GM21381 (cell line): ENCODE measurements around the gene SYNJ2.
"Not testable (repeated sequence)": the region's sequence is repeated elsewhere in the genome, so short reads cannot be mapped to it uniquely, and the experiment has no call there.

Experiments used
- ATAC-seq: cut with Tn5 transposase; IDR thresholded peaks from one replicate; pipeline ENCODE4 v1.9.1; 2021; ENCODE audit warnings: mild to moderate bottlenecking, moderate library complexity; ENCODE audit not compliant: unreplicated experiment

The SYNJ2 gene, protein sequence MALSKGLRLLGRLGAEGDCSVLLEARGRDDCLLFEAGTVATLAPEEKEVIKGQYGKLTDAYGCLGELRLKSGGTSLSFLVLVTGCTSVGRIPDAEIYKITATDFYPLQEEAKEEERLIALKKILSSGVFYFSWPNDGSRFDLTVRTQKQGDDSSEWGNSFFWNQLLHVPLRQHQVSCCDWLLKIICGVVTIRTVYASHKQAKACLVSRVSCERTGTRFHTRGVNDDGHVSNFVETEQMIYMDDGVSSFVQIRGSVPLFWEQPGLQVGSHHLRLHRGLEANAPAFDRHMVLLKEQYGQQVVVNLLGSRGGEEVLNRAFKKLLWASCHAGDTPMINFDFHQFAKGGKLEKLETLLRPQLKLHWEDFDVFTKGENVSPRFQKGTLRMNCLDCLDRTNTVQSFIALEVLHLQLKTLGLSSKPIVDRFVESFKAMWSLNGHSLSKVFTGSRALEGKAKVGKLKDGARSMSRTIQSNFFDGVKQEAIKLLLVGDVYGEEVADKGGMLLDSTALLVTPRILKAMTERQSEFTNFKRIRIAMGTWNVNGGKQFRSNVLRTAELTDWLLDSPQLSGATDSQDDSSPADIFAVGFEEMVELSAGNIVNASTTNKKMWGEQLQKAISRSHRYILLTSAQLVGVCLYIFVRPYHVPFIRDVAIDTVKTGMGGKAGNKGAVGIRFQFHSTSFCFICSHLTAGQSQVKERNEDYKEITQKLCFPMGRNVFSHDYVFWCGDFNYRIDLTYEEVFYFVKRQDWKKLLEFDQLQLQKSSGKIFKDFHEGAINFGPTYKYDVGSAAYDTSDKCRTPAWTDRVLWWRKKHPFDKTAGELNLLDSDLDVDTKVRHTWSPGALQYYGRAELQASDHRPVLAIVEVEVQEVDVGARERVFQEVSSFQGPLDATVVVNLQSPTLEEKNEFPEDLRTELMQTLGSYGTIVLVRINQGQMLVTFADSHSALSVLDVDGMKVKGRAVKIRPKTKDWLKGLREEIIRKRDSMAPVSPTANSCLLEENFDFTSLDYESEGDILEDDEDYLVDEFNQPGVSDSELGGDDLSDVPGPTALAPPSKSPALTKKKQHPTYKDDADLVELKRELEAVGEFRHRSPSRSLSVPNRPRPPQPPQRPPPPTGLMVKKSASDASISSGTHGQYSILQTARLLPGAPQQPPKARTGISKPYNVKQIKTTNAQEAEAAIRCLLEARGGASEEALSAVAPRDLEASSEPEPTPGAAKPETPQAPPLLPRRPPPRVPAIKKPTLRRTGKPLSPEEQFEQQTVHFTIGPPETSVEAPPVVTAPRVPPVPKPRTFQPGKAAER (N-terminal part only)

GRCh38 chr6:157981395-157982101 is at the start of gene SYNJ2:
Gene SYNJ2 (plus strand): TSS chr6:157981863. CDS start chr6:157981962, 99 bp downstream.
- ATAC-seq, result peak; percentile 78

- ATAC-seq, result no peak
Measured at GRCh38 chr6:157935786-157936185, 45.9 kb upstream of the SYNJ2 start.

- ATAC-seq, result no peak
Measured at GRCh38 chr6:157937318-157937717, 44.3 kb upstream of the SYNJ2 start.

DNA sequence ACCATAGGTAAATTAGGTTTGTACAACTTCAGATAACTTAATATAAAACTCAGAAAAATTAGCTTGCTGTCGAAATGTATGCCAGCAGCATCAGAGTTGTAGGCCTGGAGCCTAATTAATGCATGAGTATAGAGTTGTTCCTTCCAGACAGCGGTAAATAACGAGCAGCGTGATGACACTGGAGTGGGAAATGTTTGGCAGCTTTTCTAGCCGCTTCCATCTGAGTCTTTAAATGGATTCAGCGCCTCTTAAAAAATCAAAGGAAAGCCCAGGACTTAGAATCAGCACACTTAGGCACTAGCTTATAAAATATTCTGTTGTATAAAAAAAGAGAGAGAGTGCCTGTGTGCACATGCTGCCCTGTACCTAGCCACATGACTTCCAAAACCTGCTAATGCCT is 43.7 kb upstream of the SYNJ2 start:
- ATAC-seq, result no peak

- ATAC-seq, result not testable (repeated sequence)
Measured at GRCh38 chr6:157940375-157941036, 41.2 kb upstream of the SYNJ2 start.

- ATAC-seq, result no peak
Measured at GRCh38 chr6:157941101-157941863, 40.4 kb upstream of the SYNJ2 start.

DNA sequence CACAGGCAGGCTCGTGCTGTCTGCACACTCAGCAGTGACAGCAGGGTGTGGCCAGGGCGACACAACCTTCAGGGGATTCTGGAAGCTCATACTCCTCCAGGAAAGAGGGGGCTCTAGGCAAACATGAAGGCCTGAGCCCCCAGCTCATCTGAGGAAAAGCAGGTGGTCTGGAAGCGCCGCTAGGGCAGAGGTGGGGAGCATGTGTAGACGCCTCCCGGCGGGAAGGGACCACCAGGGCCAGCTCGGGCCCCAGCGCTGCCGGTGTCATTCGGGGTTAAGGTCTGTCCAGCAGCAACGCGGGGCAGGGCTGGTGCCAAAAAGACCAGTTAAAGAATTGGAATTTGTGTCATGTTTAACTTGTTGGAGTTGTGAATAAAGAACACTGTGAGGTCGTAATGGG is 39.3 kb upstream of the SYNJ2 start:
- no peak for ATAC-seq

GRCh38 chr6:157943249-157943963 is 38.3 kb upstream of the SYNJ2 start:
- no peak for ATAC-seq

DNA sequence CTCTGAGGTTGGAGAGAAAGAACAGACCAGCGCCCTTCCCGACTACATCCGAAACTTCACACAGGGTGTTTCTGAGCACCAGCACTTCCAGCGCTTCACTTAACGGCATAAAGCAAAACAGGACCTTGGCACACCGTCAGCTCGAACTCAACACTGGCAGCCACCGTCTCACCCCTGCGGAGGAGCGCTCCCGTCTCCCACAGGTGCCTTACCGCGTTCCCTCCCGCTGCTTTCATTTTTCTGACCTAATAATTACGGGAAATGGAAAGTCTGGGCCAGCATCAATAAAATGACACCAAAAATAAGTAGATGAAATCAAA is 37.7 kb upstream of the SYNJ2 start:
- no peak for ATAC-seq

DNA sequence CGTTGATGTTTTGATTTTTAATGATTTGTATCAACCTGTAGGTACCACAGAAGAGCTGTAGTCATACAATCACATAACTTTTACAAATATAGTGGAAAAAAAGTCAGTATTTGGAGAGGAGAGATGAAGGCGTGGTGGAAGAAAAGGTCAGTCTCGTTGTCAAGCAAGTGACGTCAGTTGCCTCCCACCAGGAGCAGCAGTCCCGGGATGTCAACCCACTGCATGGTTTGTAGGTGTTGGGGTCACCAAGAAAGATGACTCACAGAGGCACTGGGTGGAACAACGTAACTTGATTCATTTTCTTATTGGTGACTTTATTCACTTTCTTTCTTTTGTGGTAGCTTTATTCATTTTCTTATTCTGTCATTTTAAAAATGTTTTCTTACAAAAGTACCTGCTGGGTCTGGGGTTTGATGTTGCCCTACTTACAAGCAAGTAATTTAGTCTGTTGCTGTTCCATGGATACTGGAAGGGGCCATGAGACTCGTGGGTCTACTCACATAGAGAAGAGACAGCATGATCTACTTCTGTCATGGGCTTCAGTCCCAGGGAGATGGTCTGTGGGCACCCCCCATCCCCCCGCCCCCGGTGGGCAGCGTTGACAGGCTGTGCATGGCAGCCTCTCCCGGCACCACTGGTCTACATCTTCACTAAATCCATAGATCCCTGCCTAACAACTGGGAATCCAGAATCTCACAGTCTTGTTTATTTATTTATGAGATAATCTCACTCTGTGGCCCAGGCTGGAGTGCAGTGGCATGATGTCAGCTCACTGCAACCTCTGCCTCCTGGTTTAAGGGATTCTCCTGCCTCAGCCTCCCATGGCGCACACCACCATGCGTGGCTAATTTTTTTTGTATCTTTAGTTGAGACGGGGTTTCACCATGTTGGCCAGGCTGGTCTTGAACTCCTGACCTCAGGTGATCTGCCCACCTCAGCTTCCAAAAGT is 36.4 kb upstream of the SYNJ2 start:
- no peak for ATAC-seq

DNA sequence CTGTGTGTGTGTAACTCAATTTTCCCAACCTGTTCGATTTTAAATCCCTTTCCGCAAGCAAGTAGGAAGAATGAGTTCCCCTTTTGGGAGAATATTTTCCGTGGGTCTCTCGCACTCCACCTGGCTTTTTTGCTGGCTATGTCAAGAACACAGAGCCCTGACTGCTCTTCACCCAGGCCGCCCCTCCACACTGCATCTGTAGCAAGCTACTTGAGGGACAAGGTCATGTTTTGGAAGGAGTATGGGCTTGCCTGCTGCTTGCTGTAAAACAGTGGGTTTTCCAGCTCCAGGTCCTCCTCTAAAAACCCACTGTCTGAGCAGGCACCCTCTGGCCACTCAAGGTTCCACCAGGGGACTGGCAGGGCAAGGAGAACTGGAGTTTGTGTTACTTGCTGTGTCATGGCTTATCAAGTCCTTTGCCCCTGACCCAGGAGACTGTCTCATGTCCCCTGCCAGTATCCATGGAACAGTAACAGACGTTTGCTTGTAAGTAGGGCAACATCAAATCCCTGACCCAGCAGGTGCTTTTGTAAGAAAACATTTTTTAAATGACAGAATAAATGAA is 35.5 kb upstream of the SYNJ2 start:
- no peak for ATAC-seq

DNA sequence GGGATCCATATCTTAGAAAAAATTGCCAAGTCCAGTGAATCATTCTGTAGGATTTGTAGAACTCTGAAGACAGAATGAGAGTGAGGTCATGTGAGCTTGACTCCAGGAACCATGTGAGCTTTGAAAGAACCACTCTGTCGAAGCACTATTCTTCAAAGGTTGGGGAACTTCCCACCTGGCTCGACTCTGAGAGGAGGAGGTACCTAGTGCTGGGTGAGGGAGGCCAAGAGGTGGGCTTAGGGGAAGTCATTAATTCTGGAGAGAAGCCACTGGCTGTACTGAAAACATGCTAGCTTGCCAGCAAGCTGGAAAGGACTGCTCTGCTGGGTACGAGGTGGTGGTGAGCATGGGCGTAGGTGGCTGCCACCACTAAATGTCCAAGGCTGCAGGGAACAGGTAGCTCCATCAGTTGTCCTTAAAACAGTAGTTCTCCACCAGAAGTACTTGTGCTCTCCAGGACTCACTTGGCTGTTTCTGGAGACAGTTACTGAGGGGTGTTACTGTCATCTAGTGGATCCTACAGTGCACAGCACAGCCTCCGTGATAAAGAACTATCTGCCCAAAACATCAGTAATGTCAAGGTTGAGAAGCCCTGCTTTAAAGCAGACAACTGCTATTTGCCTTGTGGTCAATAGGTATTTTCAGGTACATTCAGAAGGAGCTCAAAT is 34.7 kb upstream of the SYNJ2 start:
- ATAC-seq, result no peak

- not testable (repeated sequence) for ATAC-seq
Measured at GRCh38 chr6:157950899-157951298, 30.8 kb upstream of the SYNJ2 start.

DNA sequence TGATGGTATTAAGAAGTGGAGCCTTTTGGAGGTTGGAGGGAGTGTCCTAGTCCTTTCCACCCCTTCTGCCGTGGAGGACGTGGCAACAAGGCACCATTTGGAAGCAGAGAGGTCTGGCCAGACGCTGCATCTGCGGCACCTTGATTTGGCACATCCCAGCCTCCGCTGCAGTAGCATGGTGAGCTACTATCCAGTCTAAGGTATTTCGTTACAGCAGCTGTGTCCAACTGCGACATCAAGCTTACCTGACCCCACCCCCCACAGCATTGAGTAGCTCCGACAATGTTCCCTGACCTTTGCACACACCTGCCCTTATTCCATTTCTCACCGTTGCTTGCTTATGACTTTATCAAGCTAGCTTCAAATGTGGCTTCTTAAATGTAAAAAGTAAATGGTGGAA is 29.8 kb upstream of the SYNJ2 start:
- no peak for ATAC-seq

- no peak for ATAC-seq
Measured at GRCh38 chr6:157952861-157953351, 28.8 kb upstream of the SYNJ2 start.

DNA sequence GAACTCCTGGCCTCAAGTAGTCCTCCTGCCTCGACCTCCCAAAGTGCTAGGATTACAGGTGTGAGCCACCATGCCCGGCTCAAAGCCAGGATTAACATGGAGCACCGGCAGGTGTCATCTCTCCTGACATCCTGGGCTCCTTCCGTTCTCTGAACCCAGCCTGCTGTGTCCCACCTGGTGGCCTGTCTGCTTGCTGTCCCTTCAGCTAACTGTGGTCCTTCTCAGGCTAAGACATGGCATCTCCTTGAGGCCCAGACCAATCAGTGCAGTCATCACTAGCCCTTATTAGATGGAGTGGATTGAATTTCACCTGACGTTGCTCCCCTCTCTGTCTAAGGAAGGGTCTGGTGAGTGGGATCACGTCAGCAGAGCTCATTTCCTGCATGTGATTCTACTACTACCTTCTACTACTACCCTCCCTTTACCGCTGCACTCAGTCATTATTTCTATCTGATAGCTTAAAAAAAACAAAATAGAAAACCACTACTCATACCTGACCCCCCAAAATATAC is 28.0 kb upstream of the SYNJ2 start:
- ATAC-seq, result no peak
